Thyroid gland (tissue), 4 donors: ENCODE data around the gene AP1S1.

Experiments
- CTCF ChIP-seq, 6 experiments: fragments of 200-600 bp in 3 of 6; fragments of 450-650 bp in 3 of 6; sonication (generic) in 3 of 6; IDR thresholded peaks; one replicate each; pipeline ENCODE4 v1.5.1; 2016 to 2019; ENCODE audit warnings: antibody characterized with exemption in 6 of 6, mild to moderate bottlenecking in 2 of 6, inconsistent platforms in 1 of 6, moderate library complexity in 1 of 6
- POLR2A ChIP-seq, 2 donors: fragments of 450-650 bp; IDR thresholded peaks; one replicate each; pipeline ENCODE4 v1.6.1; 2017; ENCODE audit warnings: antibody characterized with exemption in 2 of 2, mild to moderate bottlenecking in 2 of 2, moderate library complexity in 1 of 2

- TF ChIP-seq CTCF (IDR thresholded peaks at IDR 0.05) (no peak), POLR2A (IDR thresholded peaks at IDR 0.05) (no peak)
Measured at GRCh38 chr7:101207459-101207858, 53.2 kb downstream of the AP1S1 start.
